ENCODE measurements around the gene NDFIP2.
"Not testable (repeated sequence)": the region's sequence is repeated elsewhere in the genome, so short reads cannot be mapped to it uniquely, and the experiment has no call there.

The NDFIP2 gene

DNA sequence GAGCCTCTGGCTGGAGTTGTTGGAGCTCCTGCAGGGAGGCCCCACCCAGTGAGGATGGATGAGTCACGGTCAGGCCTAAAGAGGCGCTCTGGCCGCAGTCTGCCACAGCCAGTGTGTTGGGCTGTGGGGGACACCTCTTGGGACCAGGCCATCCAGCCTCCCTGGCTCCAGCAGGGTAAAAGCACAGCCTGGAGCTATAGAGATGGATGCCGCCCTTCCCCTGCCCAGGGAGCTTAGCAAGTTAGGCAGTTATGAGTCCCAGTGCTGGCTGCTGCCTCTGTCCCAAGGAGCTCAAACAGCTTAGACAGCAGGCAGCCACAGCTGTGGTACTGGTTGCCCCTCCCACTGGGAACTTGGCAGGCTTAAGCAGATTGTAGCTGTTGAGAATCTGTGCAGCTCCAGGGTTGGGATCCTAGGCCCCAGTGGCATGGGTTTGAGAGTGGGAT is 100.9 kb downstream of the NDFIP2 start:
- H3K27ac ChIP-seq (ENCODE audit: low read depth in 2 of 2, low read length in 2 of 2), result no peak overlapping the region
- no peak overlapping the region for H3K9ac ChIP-seq (ENCODE audit: low read depth in 1 of 2, low read length in 2 of 2)

DNA sequence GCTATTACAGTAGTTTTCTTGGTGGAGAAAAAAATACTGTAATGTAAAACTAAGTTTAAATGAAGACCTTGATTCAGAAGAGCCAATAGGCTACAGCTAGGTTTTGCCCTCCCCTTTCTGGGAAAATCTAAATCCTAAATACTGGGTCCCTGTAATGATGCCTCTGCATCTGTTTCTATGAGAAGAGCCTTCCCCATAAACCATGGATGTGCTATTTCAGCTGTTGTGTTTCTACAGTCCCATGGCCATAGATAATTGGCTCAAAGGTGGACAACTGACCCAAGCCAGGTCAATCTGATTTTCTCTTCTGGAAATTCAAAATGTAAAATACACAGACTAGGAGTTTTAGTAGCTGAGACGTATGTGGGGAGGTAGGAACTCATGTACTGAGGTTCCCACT is 101.9 kb downstream of the NDFIP2 start:
- Histone ChIP-seq H3K4me1 (ENCODE audit: control insufficient read depth in 2 of 2, insufficient read depth in 2 of 2, low read length in 2 of 2) (no peaks in the 10 kb centered on the region), H3K9ac (ENCODE audit: low read depth in 1 of 2, low read length in 2 of 2) (no peak overlapping the region), H3K36me3 (ENCODE audit: control insufficient read depth in 2 of 2, insufficient read depth in 2 of 2, low read length in 2 of 2) (no peaks in the 10 kb centered on the region), H3K4me3 (ENCODE audit: low read length in 2 of 2) (no peak overlapping the region), H3K27ac (ENCODE audit: low read depth in 2 of 2, low read length in 2 of 2) (no peak overlapping the region), H3K9me3 (ENCODE audit: control insufficient read depth in 2 of 2, low read length in 2 of 2) (no peaks in the 10 kb centered on the region), H3K27me3 (ENCODE audit: control insufficient read depth in 2 of 2, insufficient read depth in 2 of 2, low read length in 2 of 2) (no peaks in the 10 kb centered on the region)

More for the DNA sequence above, 100.9 kb downstream of the NDFIP2 start:
- Histone ChIP-seq H3K27me3 (ENCODE audit: control insufficient read depth in 2 of 2, insufficient read depth in 2 of 2, low read length in 2 of 2) (no peaks in the 10 kb centered on the region), H3K36me3 (ENCODE audit: control insufficient read depth in 2 of 2, insufficient read depth in 2 of 2, low read length in 2 of 2) (no peaks in the 10 kb centered on the region), H3K9me3 (ENCODE audit: control insufficient read depth in 2 of 2, low read length in 2 of 2) (no peaks in the 10 kb centered on the region), H3K4me1 (ENCODE audit: control insufficient read depth in 2 of 2, insufficient read depth in 2 of 2, low read length in 2 of 2) (no peaks in the 10 kb centered on the region), H3K4me3 (ENCODE audit: low read length in 2 of 2) (no peak overlapping the region)

GRCh38 chr13:79585033-79585432 is 104.1 kb downstream of the NDFIP2 start:
- Histone ChIP-seq H3K4me3 (ENCODE audit: low read length in 2 of 2) (no peak overlapping the region), H3K4me1 (ENCODE audit: control insufficient read depth in 2 of 2, insufficient read depth in 2 of 2, low read length in 2 of 2) (no peaks in the 10 kb centered on the region), H3K27me3 (ENCODE audit: control insufficient read depth in 2 of 2, insufficient read depth in 2 of 2, low read length in 2 of 2) (no peaks in the 10 kb centered on the region), H3K27ac (ENCODE audit: low read depth in 2 of 2, low read length in 2 of 2) (no peak overlapping the region), H3K9me3 (ENCODE audit: control insufficient read depth in 2 of 2, low read length in 2 of 2) (no peaks in the 10 kb centered on the region), H3K36me3 (ENCODE audit: control insufficient read depth in 2 of 2, insufficient read depth in 2 of 2, low read length in 2 of 2) (no peaks in the 10 kb centered on the region), H3K9ac (ENCODE audit: low read depth in 1 of 2, low read length in 2 of 2) (no peak overlapping the region)

DNA sequence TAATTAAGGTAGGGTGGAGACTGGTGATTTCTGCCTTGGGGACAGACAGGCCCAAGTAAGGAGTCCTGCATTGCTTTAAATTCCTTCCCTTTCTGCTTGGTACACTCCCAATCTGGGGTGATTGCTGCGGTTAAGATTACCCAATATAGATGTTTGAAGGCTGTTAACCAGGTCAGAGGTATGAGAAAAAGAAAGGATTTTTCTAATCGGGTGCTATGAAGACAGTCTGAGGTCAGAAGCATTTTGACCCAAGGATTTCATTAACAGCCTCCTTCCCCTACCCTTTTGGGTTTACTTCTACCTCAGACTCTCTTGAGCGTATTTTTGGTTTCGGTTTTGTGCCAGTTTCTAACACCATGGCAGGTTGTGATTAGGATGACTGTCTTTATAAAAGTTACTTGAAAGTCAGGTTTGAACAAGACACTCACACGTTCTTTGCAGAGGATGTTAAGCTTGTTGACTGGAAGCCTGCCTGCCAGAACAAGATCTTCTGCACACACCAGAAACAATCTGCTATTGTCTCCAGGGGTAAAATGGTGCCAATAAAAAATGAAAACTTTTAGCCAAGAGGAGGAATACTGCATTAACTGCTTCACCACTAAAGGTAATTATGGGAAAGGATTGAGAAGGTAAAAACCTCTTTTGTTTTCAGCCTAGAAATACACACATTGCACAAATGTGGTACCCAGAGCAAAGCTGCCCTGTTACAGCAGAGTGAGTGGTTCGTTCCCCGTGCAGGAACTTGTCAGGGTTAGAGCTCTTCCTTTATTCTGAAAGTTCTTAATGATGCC is 108.8 kb downstream of the NDFIP2 start:
- Histone ChIP-seq H3K9me3 (ENCODE audit: control insufficient read depth in 2 of 2, low read length in 2 of 2) (no peaks in the 10 kb centered on the region), H3K4me1 (ENCODE audit: control insufficient read depth in 2 of 2, insufficient read depth in 2 of 2, low read length in 2 of 2) (no peaks in the 10 kb centered on the region), H3K9ac (ENCODE audit: low read depth in 1 of 2, low read length in 2 of 2) (no peak overlapping the region), H3K27me3 (ENCODE audit: control insufficient read depth in 2 of 2, insufficient read depth in 2 of 2, low read length in 2 of 2) (no peaks in the 10 kb centered on the region), H3K36me3 (ENCODE audit: control insufficient read depth in 2 of 2, insufficient read depth in 2 of 2, low read length in 2 of 2) (no peaks in the 10 kb centered on the region), H3K27ac (ENCODE audit: low read depth in 2 of 2, low read length in 2 of 2) (no peak overlapping the region), H3K4me3 (ENCODE audit: low read length in 2 of 2) (no peak overlapping the region)

DNA sequence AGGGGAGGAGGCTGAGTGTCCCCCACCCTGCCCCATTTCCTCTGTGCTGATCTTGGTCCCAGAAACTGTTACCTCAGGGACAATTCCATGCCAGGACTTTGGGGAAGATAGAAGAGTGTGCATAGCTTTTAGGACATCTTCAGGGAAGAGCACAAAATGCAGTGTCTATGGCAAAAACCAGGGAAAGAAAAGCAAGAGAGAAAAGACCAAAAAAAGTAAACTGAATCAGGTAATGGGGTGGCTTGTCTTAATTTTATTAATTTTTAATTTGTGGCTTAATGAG is 109.4 kb downstream of the NDFIP2 start:
- no peak overlapping the region for H3K4me3 ChIP-seq (ENCODE audit: low read length in 2 of 2)
- H3K36me3 ChIP-seq (ENCODE audit: control insufficient read depth in 2 of 2, insufficient read depth in 2 of 2, low read length in 2 of 2), result no peaks in the 10 kb centered on the region
- H3K9me3 ChIP-seq (ENCODE audit: control insufficient read depth in 2 of 2, low read length in 2 of 2), result no peaks in the 10 kb centered on the region
- no peak overlapping the region for H3K27ac ChIP-seq (ENCODE audit: low read depth in 2 of 2, low read length in 2 of 2)
- no peak overlapping the region for H3K9ac ChIP-seq (ENCODE audit: low read depth in 1 of 2, low read length in 2 of 2)
- no peaks in the 10 kb centered on the region for H3K27me3 ChIP-seq (ENCODE audit: control insufficient read depth in 2 of 2, insufficient read depth in 2 of 2, low read length in 2 of 2)
- H3K4me1 ChIP-seq (ENCODE audit: control insufficient read depth in 2 of 2, insufficient read depth in 2 of 2, low read length in 2 of 2), result no peaks in the 10 kb centered on the region

GRCh38 chr13:79591493-79591892 is 110.5 kb downstream of the NDFIP2 start:
- H3K4me3 ChIP-seq (ENCODE audit: low read length in 2 of 2), result no peak overlapping the region
- H3K27ac ChIP-seq (ENCODE audit: low read depth in 2 of 2, low read length in 2 of 2), result no peak overlapping the region
- H3K9ac ChIP-seq (ENCODE audit: low read depth in 1 of 2, low read length in 2 of 2), result no peak overlapping the region
- H3K27me3 ChIP-seq (ENCODE audit: control insufficient read depth in 2 of 2, insufficient read depth in 2 of 2, low read length in 2 of 2), result no peaks in the 10 kb centered on the region
- H3K9me3 ChIP-seq (ENCODE audit: control insufficient read depth in 2 of 2, low read length in 2 of 2), result no peaks in the 10 kb centered on the region
- no peaks in the 10 kb centered on the region for H3K36me3 ChIP-seq (ENCODE audit: control insufficient read depth in 2 of 2, insufficient read depth in 2 of 2, low read length in 2 of 2)
- no peaks in the 10 kb centered on the region for H3K4me1 ChIP-seq (ENCODE audit: control insufficient read depth in 2 of 2, insufficient read depth in 2 of 2, low read length in 2 of 2)

DNA sequence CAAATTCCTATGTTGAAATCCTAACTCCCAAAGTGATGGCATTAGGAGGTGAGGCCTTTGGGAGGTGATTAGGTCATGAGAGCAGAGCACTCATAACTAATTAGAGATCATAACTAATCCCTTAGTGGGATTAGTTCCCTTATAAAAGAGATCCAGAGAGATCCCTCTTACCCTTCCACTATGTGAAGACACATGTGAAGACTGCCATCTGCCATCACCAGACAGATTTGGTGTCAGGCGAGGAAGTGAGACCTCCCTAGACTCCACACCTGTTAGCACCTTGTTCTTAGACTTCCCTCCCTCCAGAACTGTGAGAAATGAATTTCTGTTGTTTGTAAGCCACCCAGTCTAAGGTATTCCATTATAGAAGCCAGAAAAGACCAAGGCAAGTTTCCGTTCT is 112.2 kb downstream of the NDFIP2 start:
- H3K36me3 ChIP-seq (ENCODE audit: control insufficient read depth in 2 of 2, insufficient read depth in 2 of 2, low read length in 2 of 2), result no peaks in the 10 kb centered on the region
- no peaks in the 10 kb centered on the region for H3K4me1 ChIP-seq (ENCODE audit: control insufficient read depth in 2 of 2, insufficient read depth in 2 of 2, low read length in 2 of 2)
- H3K9ac ChIP-seq (ENCODE audit: low read depth in 1 of 2, low read length in 2 of 2), result no peak overlapping the region
- H3K4me3 ChIP-seq (ENCODE audit: low read length in 2 of 2), result no peak overlapping the region
- H3K27ac ChIP-seq (ENCODE audit: low read depth in 2 of 2, low read length in 2 of 2), result no peak overlapping the region
- H3K27me3 ChIP-seq (ENCODE audit: control insufficient read depth in 2 of 2, insufficient read depth in 2 of 2, low read length in 2 of 2), result no peaks in the 10 kb centered on the region
- no peaks in the 10 kb centered on the region for H3K9me3 ChIP-seq (ENCODE audit: control insufficient read depth in 2 of 2, low read length in 2 of 2)

- no peak overlapping the region for H3K9ac ChIP-seq (ENCODE audit: low read depth in 1 of 2, low read length in 2 of 2)
- no peaks in the 10 kb centered on the region for H3K36me3 ChIP-seq (ENCODE audit: control insufficient read depth in 2 of 2, insufficient read depth in 2 of 2, low read length in 2 of 2)
- H3K4me3 ChIP-seq (ENCODE audit: low read length in 2 of 2), result no peak overlapping the region
- H3K4me1 ChIP-seq (ENCODE audit: control insufficient read depth in 2 of 2, insufficient read depth in 2 of 2, low read length in 2 of 2), result no peaks in the 10 kb centered on the region
- no peak overlapping the region for H3K27ac ChIP-seq (ENCODE audit: low read depth in 2 of 2, low read length in 2 of 2)
- no peaks in the 10 kb centered on the region for H3K27me3 ChIP-seq (ENCODE audit: control insufficient read depth in 2 of 2, insufficient read depth in 2 of 2, low read length in 2 of 2)
- no peaks in the 10 kb centered on the region for H3K9me3 ChIP-seq (ENCODE audit: control insufficient read depth in 2 of 2, low read length in 2 of 2)
These were observed 112.8 kb downstream of the NDFIP2 start for GRCh38 chr13:79593641-79594275.

DNA sequence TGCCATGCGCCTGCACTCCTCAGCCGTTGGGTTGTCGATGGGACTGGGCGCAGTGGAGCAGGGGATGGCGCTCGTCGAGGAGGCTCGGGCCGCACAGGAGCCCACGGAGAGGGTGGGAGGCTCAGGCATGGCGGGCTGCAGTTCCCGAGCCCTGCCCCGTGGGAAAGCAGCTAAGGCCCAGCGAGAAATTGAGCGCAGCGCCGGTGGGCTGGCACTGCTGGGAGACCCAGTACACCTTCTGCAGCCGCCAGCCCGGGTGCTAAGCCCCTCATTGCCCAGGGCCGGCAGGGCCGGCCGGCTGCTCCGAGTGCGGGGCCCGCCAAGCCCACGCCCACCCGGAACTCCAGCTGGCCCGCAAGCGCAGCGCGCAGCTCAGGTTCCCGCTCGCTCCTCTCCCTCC is 119.2 kb downstream of the NDFIP2 start:
- H3K27me3 ChIP-seq (ENCODE audit: control insufficient read depth in 2 of 2, insufficient read depth in 2 of 2, low read length in 2 of 2); H3K36me3 ChIP-seq (ENCODE audit: control insufficient read depth in 2 of 2, insufficient read depth in 2 of 2, low read length in 2 of 2); H3K9ac ChIP-seq (ENCODE audit: low read depth in 1 of 2, low read length in 2 of 2); H3K27ac ChIP-seq (ENCODE audit: low read depth in 2 of 2, low read length in 2 of 2); H3K9me3 ChIP-seq (ENCODE audit: control insufficient read depth in 2 of 2, low read length in 2 of 2); H3K4me3 ChIP-seq (ENCODE audit: low read length in 2 of 2); H3K4me1 ChIP-seq (ENCODE audit: control insufficient read depth in 2 of 2, insufficient read depth in 2 of 2, low read length in 2 of 2): not testable (repeated sequence)

DNA sequence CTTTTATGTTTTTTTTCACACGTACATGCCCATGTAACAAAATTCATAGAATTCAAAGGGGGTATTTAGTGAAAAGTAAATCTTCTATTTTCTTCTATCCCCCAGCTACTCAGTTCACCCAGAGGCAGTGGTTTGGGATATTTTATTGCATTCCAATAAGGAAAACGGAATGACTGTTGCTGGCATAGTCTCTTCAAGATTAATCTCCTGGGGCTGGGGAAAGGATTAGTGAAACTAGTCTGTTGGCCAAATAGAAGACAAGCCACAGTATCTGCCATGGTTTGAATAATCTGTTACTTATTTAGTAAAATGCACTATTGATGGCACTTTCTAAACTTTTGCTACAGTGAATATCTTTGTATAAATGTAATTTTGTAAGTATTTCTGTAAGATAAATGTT is 122.0 kb downstream of the NDFIP2 start:
- no peaks in the 10 kb centered on the region for H3K36me3 ChIP-seq (ENCODE audit: control insufficient read depth in 2 of 2, insufficient read depth in 2 of 2, low read length in 2 of 2)
- H3K9me3 ChIP-seq (ENCODE audit: control insufficient read depth in 2 of 2, low read length in 2 of 2), result no peaks in the 10 kb centered on the region
- no peak overlapping the region for H3K9ac ChIP-seq (ENCODE audit: low read depth in 1 of 2, low read length in 2 of 2)
- H3K4me3 ChIP-seq (ENCODE audit: low read length in 2 of 2), result no peak overlapping the region
- no peaks in the 10 kb centered on the region for H3K27me3 ChIP-seq (ENCODE audit: control insufficient read depth in 2 of 2, insufficient read depth in 2 of 2, low read length in 2 of 2)
- no peak overlapping the region for H3K27ac ChIP-seq (ENCODE audit: low read depth in 2 of 2, low read length in 2 of 2)
- H3K4me1 ChIP-seq (ENCODE audit: control insufficient read depth in 2 of 2, insufficient read depth in 2 of 2, low read length in 2 of 2), result no peaks in the 10 kb centered on the region

Data from mucosa of rectum (tissue), 2 donors.